ENCODE results near the gene POU2F3. TPM values are rescaled to one million over a fixed set of nuclear protein-coding genes. Genes with fewer than 3 reads are reported as not detected.

POU2F3 gene
- total RNA-seq, 6 experiments from 2014 or later: not detected

- peaks cover 6% of the 10 kb centered on the region for H3K27me3 Mint-ChIP-seq (ENCODE audit: insufficient read depth)
These were observed 40.3 kb upstream of the POU2F3 start for GRCh38 chr11:120199613-120200012.

GRCh38 chr11:120200677-120201076 lies 39.3 kb upstream of the POU2F3 start:
- DNase-seq: no peak
- Mint-ChIP-seq H3K4me3 (no peak overlapping the region), H3K27ac (no peak overlapping the region), H3K27me3 (ENCODE audit: insufficient read depth) (peaks cover 4% of the 10 kb centered on the region), H3K4me1 (ENCODE audit: low read depth) (peaks cover 23% of the 10 kb centered on the region), H3K36me3 (ENCODE audit: low read depth) (no peaks in the 10 kb centered on the region), H3K9me3 (no peaks in the 10 kb centered on the region)
- TF ChIP-seq CTCF (IDR thresholded peaks at IDR 0.05): no peak

More at GRCh38 chr11:120199613-120200012, 40.3 kb upstream of the POU2F3 start:
- no peaks in the 10 kb centered on the region for H3K36me3 Mint-ChIP-seq (ENCODE audit: low read depth)
- H3K27ac Mint-ChIP-seq: no peak overlapping the region
- H3K4me3 Mint-ChIP-seq: no peak overlapping the region
- no peak for TF ChIP-seq CTCF (IDR thresholded peaks at IDR 0.05)
- H3K9me3 Mint-ChIP-seq: no peaks in the 10 kb centered on the region
- DNase-seq: no peak
- H3K4me1 Mint-ChIP-seq (ENCODE audit: low read depth): peaks cover 13% of the 10 kb centered on the region

- no peak for DNase-seq
- Mint-ChIP-seq H3K4me3 (no peak overlapping the region), H3K27me3 (ENCODE audit: insufficient read depth) (peaks cover 4% of the 10 kb centered on the region), H3K36me3 (ENCODE audit: low read depth) (no peaks in the 10 kb centered on the region), H3K9me3 (no peaks in the 10 kb centered on the region), H3K4me1 (ENCODE audit: low read depth) (peaks cover 30% of the 10 kb centered on the region), H3K27ac (no peak overlapping the region)
- no peak for TF ChIP-seq CTCF (IDR thresholded peaks at IDR 0.05)
These were observed 38.3 kb upstream of the POU2F3 start for GRCh38 chr11:120201653-120202052.

GRCh38 chr11:120203626-120204025 lies 36.3 kb upstream of the POU2F3 start:
- H3K4me1 Mint-ChIP-seq (ENCODE audit: low read depth): peaks cover 48% of the 10 kb centered on the region
- no peak overlapping the region for H3K4me3 Mint-ChIP-seq
- H3K9me3 Mint-ChIP-seq: no peaks in the 10 kb centered on the region
- peaks cover 4% of the 10 kb centered on the region for H3K27me3 Mint-ChIP-seq (ENCODE audit: insufficient read depth)
- no peaks in the 10 kb centered on the region for H3K36me3 Mint-ChIP-seq (ENCODE audit: low read depth)
- peak overlapping the region; percentile 77 for H3K27ac Mint-ChIP-seq
- DNase-seq: peak; percentile 44
- TF ChIP-seq CTCF (IDR thresholded peaks at IDR 0.05): no peak

- Mint-ChIP-seq H3K27ac (peak overlapping the region; percentile 53; the same call in 1 of the 2 replicates), H3K27me3 (ENCODE audit: insufficient read depth) (peaks cover 4% of the 10 kb centered on the region), H3K4me1 (ENCODE audit: low read depth) (peaks cover 66% of the 10 kb centered on the region), H3K9me3 (no peaks in the 10 kb centered on the region), H3K36me3 (ENCODE audit: low read depth) (no peaks in the 10 kb centered on the region), H3K4me3 (no peak overlapping the region)
- DNase-seq: peak; percentile 76
- no peak for TF ChIP-seq CTCF (IDR thresholded peaks at IDR 0.05)
These were observed 34.3 kb upstream of the POU2F3 start for GRCh38 chr11:120205596-120206161.
